GM12872 (cell line): ENCODE data around the gene TREML4.

Experiments
- TF ChIP-seq, protein P1 (sequence below): IDR thresholded peaks from 3 replicates; pipeline ENCODE4 v1.5.1; 2011; ENCODE audit warnings: low read depth, mild to moderate bottlenecking, low read length, moderate library complexity; ENCODE audit not compliant: insufficient read depth

Gene TREML4

DNA sequence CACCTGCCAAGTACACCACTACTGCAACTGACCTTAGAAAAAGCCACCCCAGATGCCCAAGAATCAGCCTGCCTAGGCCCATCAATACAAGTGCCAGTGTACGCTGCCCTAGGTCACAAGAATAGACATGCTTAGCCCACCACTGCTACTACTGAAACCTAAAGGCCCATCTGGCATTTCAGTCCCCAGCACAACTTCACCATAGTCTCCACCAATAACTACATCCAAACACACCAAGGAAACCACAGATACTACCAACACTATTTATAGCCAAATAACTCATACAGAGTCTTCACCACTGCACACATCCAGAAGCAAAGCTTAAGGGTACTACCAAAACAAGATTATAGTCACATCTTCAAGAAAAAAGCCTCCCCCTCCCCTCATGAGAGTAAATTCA lies 28.2 kb downstream of the TREML4 start:
- TF ChIP-seq, protein P1, sequence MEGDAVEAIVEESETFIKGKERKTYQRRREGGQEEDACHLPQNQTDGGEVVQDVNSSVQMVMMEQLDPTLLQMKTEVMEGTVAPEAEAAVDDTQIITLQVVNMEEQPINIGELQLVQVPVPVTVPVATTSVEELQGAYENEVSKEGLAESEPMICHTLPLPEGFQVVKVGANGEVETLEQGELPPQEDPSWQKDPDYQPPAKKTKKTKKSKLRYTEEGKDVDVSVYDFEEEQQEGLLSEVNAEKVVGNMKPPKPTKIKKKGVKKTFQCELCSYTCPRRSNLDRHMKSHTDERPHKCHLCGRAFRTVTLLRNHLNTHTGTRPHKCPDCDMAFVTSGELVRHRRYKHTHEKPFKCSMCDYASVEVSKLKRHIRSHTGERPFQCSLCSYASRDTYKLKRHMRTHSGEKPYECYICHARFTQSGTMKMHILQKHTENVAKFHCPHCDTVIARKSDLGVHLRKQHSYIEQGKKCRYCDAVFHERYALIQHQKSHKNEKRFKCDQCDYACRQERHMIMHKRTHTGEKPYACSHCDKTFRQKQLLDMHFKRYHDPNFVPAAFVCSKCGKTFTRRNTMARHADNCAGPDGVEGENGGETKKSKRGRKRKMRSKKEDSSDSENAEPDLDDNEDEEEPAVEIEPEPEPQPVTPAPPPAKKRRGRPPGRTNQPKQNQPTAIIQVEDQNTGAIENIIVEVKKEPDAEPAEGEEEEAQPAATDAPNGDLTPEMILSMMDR = no peak

DNA sequence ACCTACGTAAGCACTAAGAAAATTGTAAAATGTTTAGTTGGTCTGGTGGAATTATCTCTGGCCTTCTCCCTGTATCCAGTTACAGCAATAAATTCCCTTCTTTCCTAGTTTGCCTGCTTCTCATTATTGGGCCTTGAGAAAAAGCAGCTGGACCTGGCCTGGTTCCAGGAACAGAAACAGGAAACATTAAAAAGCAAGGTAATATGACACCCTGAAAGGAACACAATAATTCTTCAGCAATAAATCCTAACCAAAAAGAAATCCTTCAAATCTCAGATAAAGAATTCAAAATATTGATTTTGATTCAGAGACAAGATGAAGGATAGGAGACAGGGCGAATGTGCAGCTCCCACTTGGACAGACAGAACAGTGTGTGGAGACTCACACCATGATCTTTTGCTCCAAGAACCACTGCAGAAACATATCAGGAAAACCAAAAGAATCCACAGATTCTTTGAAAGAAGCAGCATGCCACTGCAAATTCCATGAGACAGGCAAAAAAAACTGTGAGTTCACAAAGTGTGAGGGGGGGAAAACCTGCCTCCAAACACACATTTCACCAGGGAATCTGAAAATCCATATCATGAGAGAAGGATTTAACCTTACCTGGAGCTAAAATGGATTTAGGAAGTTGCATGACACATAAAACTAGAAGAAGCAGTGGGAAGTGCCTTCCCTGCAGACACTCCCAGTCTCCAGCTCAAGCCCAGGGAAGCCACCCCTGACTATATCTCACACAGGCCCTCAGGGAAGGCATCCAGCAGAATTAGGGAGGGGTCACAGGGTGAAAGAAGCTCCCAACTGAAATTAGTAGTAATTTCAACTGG lies 29.4 kb downstream of the TREML4 start:
- TF ChIP-seq, protein P1 = no peak

DNA sequence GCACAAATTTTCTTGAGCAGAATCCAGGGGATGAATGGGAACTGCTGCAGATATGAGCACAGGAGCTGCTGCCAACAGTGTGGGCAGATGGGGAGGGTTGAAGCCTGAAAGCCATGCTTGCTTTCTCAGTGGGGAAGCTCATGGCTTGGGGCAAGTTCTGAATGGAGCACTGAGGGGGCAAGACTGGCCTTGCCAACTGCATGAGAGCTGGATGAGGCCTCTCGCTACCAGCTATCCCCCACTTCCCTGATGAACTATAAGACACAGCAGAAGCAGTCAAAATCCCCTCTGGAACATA lies 30.0 kb downstream of the TREML4 start:
- TF ChIP-seq, protein P1 = no peak

DNA sequence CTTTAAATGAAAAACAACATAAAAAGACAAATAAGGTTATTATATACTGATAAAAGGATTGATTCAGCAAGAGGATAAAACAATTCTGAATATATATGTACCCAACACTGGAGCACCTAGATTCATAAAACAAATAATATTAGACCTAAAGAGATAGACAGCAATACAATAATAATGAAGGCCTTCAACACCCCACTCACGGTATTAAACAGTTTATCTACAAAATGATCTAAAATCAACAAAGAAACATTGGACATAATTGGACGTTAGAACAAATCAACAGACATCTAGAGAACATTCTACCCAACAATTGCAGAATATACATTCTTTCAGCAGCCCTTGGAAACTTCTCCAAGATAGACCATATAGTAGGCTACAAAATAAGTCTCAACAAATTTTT lies 34.3 kb downstream of the TREML4 start:
- TF ChIP-seq, protein P1 = no peak

DNA sequence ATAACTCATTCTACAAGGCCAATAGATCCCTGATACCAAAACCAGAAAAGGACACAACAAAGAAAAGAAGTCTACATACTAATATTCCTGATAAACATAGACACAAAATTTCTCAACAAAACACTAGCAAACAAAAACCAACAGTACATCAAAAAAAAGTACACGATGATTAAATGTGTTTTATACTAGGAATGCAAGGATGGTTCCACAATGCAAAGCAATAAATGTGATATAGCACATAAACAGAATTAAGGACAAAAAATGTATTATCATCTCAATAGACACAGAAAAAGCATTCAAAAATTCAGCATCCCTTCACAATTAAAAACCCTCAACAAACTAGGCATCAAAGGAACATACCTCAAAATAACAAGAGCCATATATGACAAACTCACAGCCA lies 35.1 kb downstream of the TREML4 start:
- TF ChIP-seq, protein P1 = no peak

DNA sequence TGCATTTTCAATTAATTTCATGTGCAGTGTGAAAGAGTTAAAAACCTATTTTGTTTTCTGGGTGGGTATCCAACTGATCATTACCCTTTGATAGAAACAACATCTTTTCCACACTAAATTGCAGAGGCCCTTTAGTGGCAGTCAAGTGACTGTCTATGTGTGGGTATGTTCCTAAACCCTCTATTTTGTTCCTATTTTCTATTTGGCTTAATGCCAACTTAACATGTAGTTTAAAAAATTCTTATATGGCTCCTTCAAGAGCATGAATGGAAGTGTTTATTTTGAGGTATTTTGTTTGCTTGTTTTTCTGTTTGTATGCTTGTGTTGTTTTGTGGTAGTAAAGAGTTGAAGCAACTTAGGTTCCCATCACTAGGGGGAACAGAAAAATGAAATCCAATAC lies 38.4 kb downstream of the TREML4 start:
- TF ChIP-seq, protein P1 = no peak

DNA sequence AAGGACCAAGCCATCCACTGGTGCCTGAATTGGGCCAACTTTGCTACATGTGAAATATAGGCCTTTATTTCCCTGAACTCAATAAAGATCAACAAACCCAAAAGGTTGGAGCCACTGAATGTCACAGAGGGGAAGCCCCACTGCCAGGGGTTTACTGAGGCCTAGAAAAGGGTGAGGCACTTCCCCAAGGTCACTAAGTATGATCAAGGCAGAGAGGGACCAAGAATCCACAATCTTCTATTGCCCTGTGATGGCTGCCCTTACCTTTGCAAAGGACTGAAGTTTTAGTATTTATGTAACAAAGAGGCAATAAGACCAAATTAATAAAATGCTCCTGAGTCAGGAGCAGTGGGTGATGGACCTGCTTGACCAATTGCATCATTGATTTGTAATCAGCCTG lies 40.3 kb downstream of the TREML4 start:
- TF ChIP-seq, protein P1 = no peak
